Psoas muscle (tissue), 8 donors: ENCODE results near the gene SRCAP. TPM values are rescaled to one million over a fixed set of nuclear protein-coding genes. Genes with fewer than 3 reads are reported as not detected.

ENCODE experiments used
- ATAC-seq, 4 donors: fragments of 200-7000 bp; cut with Tn5 transposase; one replicate each; pipeline ENCODE4 v1.9.1; 2020; ENCODE audit warnings: moderate library complexity in 3 of 4, mild to moderate bottlenecking in 2 of 4
- DNase-seq, 2 donors: peaks; one replicate each; pipeline ENCODE4 v3.0.0-alpha.2; 2020
- H3K27ac ChIP-seq: fragments of 200-600 bp; one replicate; pipeline ENCODE4 v1.8.0; 2022
- H3K27me3 ChIP-seq, 3 donors: fragments of 200-600 bp in 1 of 3; one replicate each; pipeline versions ENCODE4 v1.6.1 to v1.8.0; 2013 to 2022; ENCODE audit warnings: low read length in 2 of 3, mild to moderate bottlenecking in 2 of 3, moderate library complexity in 1 of 3; ENCODE audit not compliant: insufficient read depth in 3 of 3
- H3K36me3 ChIP-seq, 2 donors: fragments of 200-600 bp in 1 of 2; one replicate each; pipeline versions ENCODE4 v1.6.1 to v1.8.0; 2013 to 2022; ENCODE audit warnings: low read depth in 1 of 2, mild to moderate bottlenecking in 1 of 2, moderate library complexity in 1 of 2; ENCODE audit not compliant: insufficient read depth in 1 of 2
- H3K4me1 ChIP-seq: fragments of 200-600 bp; one replicate; pipeline ENCODE4 v1.8.0; 2022
- H3K4me3 ChIP-seq: fragments of 200-600 bp; one replicate; pipeline ENCODE4 v1.8.0; 2022; ENCODE audit warnings: mild to moderate bottlenecking
- H3K9me3 ChIP-seq: fragments of 200-600 bp; one replicate; pipeline ENCODE4 v1.8.0; 2022
- CTCF ChIP-seq: fragments of 200-600 bp; IDR thresholded peaks from one replicate; pipeline ENCODE4 v1.8.0; 2022; ENCODE audit warnings: antibody characterized with exemption
- whole genome bisulfite sequencing, 3 donors: extraction: QIAGEN DNeasy Blood & Tissue Kit; methylation state at CpG; one replicate each; pipeline versions ENCODE4 v1.1.6 to v1.1.7; 2013; 5-methylcytosine and 5-hydroxymethylcytosine counted together
- intact Hi-C, 2 donors: fragments of 100-400 bp; cut with DNase I; formaldehyde crosslinking; loops; one replicate each; pipeline versions ENCODE4 v1.11.0 to v1.14.2; 2022
- polyA plus RNA-seq, 3 donors: library from polyadenylated mRNA; stranded (reverse); fragments of 200-250 nt; gene quantifications; one replicate each; pipeline ENCODE4 v1.2.3, GENCODE V29; 2013
- total RNA-seq, 4 donors: library from RNA; stranded (reverse); fragmentation: NEBNext Ultra II Directional in 2 of 4; extraction: Animal tissue kit (Norgen Biotek cat#: 25700) in 2 of 4; gene quantifications; one replicate each; pipeline versions ENCODE4 v1.2.1 to v1.2.4, GENCODE V29; 2021 to 2023
- donor health status: healthy with polysubstance abuse.
- donor health status: DM: no; HTN: no; CAD: no; lungs with moderate emphysema.
- donor health status: Bipolar disorder and iron deficiency.
- donor health status: healthy.
- donor health status: DM: yes; HTN: yes; CAD: no.
- donor health status: DM: no; HTN: no; CAD: no.
- donor health status: DM: no; HTN: no; CAD: no.
- donor health status: DM: yes; HTN: yes; CAD: no.

SRCAP gene
- total and polyA plus RNA-seq, 7 donors: 4.4 to 50.1 (median 37.8) TPM

DNA sequence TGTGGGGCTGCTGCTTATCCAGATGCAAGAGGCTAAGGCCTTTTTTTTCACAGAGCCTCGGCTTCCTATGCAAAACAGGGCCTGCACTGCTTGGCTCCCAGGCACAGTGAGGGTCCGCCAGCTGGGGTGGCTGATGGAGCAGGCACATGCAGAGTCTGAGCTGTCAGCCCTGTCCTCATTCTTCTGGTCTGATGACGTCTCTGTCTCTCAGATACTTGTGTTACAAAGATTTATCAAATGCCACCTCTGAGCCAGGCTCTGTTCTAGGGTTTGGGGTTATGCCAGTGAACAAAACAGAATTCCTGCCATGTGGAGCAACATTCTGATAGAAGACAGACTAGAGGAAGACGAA, 67.9 kb downstream of the SRCAP start:
- no peak for ATAC-seq

DNA sequence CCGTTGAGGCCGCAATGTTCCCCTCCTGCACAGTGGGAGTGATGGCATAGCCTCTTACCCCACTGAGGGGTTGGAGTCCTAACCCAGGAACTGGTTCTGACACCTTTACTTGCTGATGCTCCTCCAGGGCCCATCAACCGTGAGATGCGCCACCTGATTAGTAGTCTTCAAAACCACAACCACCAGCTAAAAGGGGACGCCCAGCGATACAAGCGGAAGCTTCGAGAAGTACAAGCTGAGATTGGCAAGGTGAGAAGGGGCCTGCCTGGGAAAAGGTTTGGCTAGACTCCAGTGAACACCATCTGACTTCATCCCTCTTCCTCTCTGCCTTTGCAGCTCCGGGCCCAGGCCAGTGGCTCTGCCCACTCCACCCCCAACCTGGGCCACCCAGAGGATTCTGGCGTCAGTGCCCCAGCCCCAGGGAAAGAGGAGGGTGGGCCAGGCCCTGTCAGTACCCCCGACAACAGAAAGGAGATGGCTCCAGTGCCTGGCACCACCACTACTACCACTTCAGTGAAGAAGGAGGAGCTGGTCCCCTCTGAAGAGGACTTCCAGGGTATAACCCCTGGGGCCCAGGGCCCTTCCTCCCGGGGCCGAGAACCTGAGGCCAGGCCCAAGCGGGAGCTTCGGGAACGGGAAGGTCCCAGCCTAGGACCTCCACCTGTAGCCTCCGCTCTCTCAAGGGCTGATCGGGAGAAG, 68.9 kb downstream of the SRCAP start:
- Histone ChIP-seq H3K27ac (no peak overlapping the region), H3K9me3 (no peaks in the 10 kb centered on the region), H3K4me3 (no peak overlapping the region), H3K4me1 (peaks cover 13% of the 10 kb centered on the region), H3K36me3 (peaks cover 24 to 100% of the 10 kb centered on the region in 2 donors), H3K27me3 (no peaks in the 10 kb centered on the region)
- ATAC-seq (no peak), DNase-seq (no peak)
- WGBS, 3 donors: 89 to 92% (median 90%) methylated on average over 18 of the region's 18 CpGs
- intact Hi-C loops: no loop called here
- TF ChIP-seq CTCF: no peak

More for the DNA sequence above, 67.9 kb downstream of the SRCAP start:
- Histone ChIP-seq H3K4me3 (no peak overlapping the region), H3K27me3 (no peaks in the 10 kb centered on the region), H3K4me1 (peaks cover 16% of the 10 kb centered on the region), H3K9me3 (no peaks in the 10 kb centered on the region), H3K27ac (no peak overlapping the region), H3K36me3 (peaks cover 24 to 90% of the 10 kb centered on the region in 2 donors)
- DNase-seq: no peak
- intact Hi-C loops: no loop called here
- WGBS, 3 donors: 67 to 73% (median 73%) methylated on average over 4 of the region's 4 CpGs
- no peak for TF ChIP-seq CTCF

DNA sequence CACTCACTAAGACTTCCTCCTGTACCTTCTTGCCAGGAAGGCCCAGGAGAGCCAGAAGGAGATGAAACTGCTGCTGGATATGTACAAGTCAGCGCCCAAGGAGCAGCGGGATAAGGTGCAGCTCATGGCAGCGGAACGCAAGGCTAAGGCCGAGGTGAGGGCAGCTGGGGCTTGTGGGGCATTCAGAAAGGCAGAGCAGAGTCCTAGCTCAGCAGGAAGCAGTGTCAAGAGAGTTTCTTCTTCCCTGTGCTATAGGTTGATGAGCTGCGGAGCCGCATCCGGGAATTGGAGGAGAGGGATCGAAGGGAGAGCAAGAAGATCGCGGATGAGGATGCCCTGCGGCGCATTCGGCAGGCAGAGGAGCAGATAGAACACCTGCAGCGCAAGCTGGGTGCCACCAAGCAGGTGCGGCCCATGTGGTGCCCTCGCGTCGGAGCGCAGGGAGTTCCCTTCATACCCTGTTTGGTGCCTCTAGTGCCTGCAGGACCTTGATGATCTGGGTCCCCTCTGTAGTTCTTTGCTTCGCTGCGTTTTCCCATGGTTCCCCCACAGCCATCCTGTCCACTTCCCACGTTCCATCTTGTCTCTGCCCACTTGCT, 69.7 kb downstream of the SRCAP start:
- Histone ChIP-seq H3K4me3 (no peak overlapping the region), H3K36me3 (peaks cover 24 to 100% of the 10 kb centered on the region in 2 donors), H3K27ac (no peak overlapping the region), H3K4me1 (peaks cover 5% of the 10 kb centered on the region), H3K27me3 (no peaks in the 10 kb centered on the region), H3K9me3 (no peaks in the 10 kb centered on the region)
- DNase-seq (no peak), ATAC-seq (no peak)
- WGBS, 3 donors: 93 to 96% (median 95%) methylated on average over 23 of the region's 23 CpGs
- TF ChIP-seq CTCF: no peak
- intact Hi-C loops: no loop called here

DNA sequence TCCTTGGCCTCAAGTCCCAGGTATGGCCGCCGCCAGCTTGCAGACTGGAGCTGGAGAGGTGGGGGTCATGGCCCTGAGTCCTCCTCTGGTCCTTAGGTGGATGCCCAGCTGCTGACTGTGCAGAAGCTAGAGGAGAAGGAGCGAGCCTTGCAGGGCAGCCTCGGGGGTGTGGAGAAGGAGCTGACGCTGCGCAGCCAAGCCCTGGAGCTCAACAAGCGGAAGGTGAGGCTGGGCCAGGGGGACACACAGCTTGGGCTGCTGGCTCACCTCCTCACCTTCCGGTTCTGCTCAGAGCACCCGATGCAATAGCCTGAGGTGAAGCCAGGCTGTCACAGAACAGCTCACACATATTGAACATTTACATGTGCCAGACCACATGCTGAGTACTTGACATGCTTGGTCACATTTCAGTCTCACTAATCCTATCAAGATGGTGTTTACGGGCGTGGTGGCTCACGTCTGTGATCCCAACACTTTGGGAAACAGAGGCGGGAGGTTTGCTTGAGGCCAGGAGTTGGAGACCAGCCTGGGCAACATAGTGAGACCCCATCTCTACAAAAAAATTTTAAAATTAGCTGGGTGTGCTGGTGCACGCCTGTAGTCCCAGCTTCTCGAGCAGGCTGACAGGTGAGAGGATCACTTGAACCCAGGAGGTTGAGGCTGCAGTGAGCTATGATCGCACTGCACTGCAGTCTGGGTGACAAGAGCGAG, 70.6 kb downstream of the SRCAP start:
- Histone ChIP-seq H3K36me3 (peaks cover 19 to 100% of the 10 kb centered on the region in 2 donors), H3K27me3 (no peaks in the 10 kb centered on the region), H3K4me3 (no peak overlapping the region), H3K27ac (no peak overlapping the region), H3K4me1 (peaks cover 5% of the 10 kb centered on the region), H3K9me3 (no peaks in the 10 kb centered on the region)
- TF ChIP-seq CTCF: no peak
- WGBS, 3 donors: 91 to 92% (median 92%) methylated on average over 17 of the region's 17 CpGs
- DNase-seq (no peak), ATAC-seq (no peak)
- intact Hi-C loops: no loop called here
